Natural killer cell (primary cell): ENCODE results near the gene A2M. TPM values are rescaled to one million over a fixed set of nuclear protein-coding genes. Genes with fewer than 3 reads are reported as not detected.
A peak's percentile ranks its signal among the peaks of the same experiment; 100 is the strongest.

Experiments
- ATAC-seq, 3 donors: fragments of 150-1000 bp in 2 of 3; fragments of 200-7000 bp in 1 of 3; cut with Tn5 transposase; 1 replicate in 1 of 3; 2 replicates in 2 of 3; pipeline ENCODE4 v1.10.0; 2021; ENCODE audit warnings: mild to moderate bottlenecking in 2 of 3, moderate library complexity in 2 of 3
- DNase-seq, 2 donors: peaks; one replicate each; pipeline versions ENCODE4 v3.0.0 to v3.0.0-alpha.2; 2013 to 2021; ENCODE audit warnings: mixed read lengths in 1 of 2
- H3K27ac ChIP-seq: one replicate; pipeline ENCODE4 v1.5.1; 2013; ENCODE audit warnings: mild to moderate bottlenecking, low read length
- H3K27me3 ChIP-seq: one replicate; pipeline ENCODE4 v1.6.1; 2013; ENCODE audit warnings: low read length; ENCODE audit not compliant: control insufficient read depth, insufficient read depth
- H3K36me3 ChIP-seq: one replicate; pipeline ENCODE4 v1.6.1; 2013; ENCODE audit warnings: low read length; ENCODE audit not compliant: control insufficient read depth, insufficient read depth
- H3K4me1 ChIP-seq: one replicate; pipeline ENCODE4 v1.6.1; 2013; ENCODE audit warnings: low read length; ENCODE audit not compliant: control insufficient read depth, insufficient read depth
- H3K4me3 ChIP-seq: one replicate; pipeline ENCODE4 v1.5.1; 2013; ENCODE audit warnings: low read length
- H3K9me3 ChIP-seq: one replicate; pipeline ENCODE4 v1.6.1; 2013; ENCODE audit warnings: low read length; ENCODE audit not compliant: control insufficient read depth, insufficient read depth
- H3K27ac Mint-ChIP-seq, 2 donors: one replicate each; pipeline ENCODE4 v1.8.0; 2022; ENCODE audit warnings: mild to moderate bottlenecking in 2 of 2, mixed read lengths in 2 of 2, moderate library complexity in 1 of 2
- H3K27me3 Mint-ChIP-seq, 2 donors: one replicate each; pipeline ENCODE4 v1.8.0; 2022; ENCODE audit warnings: low read depth in 2 of 2, mixed read lengths in 2 of 2
- H3K36me3 Mint-ChIP-seq: one replicate; pipeline ENCODE4 v1.8.0; 2022; ENCODE audit warnings: mixed read lengths
- H3K4me1 Mint-ChIP-seq, 2 donors: one replicate each; pipeline ENCODE4 v1.8.0; 2022; ENCODE audit warnings: mixed read lengths in 2 of 2
- H3K4me3 Mint-ChIP-seq: one replicate; pipeline ENCODE4 v1.8.0; 2022; ENCODE audit warnings: mild to moderate bottlenecking, moderate library complexity, mixed read lengths
- H3K9me3 Mint-ChIP-seq, 2 donors: one replicate each; pipeline ENCODE4 v1.8.0; 2022; ENCODE audit warnings: mixed read lengths in 2 of 2
- CTCF ChIP-seq: fragments of 200-600 bp; IDR thresholded peaks from one replicate; pipeline ENCODE4 v1.8.0; 2022; ENCODE audit warnings: antibody characterized with exemption
- WGBS: methylation state at CpG from one replicate; pipeline ENCODE4 v1.1.7; 2013; ENCODE audit warnings: missing lambda C conversion rate; ENCODE audit not compliant: insufficient coverage; 5-methylcytosine and 5-hydroxymethylcytosine counted together
- intact Hi-C: fragments of 100-400 bp; cut with micrococcal nuclease; formaldehyde crosslinking; loops from one replicate; pipeline ENCODE4 v1.14.2; 2022
- total RNA-seq, 4 donors: library from RNA; stranded (reverse); fragments of 120-200 nt in 1 of 4; gene quantifications; one replicate each; pipeline versions ENCODE4 v1.2.3 to v1.2.4, GENCODE V29; 2013 to 2022

Gene A2M
- total RNA-seq, 3 donors from 2014 or later (not counting 1 experiment from before 2014, with no cell fraction given), result 0.08 TPM; not detected in 2

GRCh38 chr12:9068600-9068999, 47.1 kb downstream of the A2M start:
- peaks cover 0 to 2% of the 10 kb centered on the region in 2 donors for H3K27me3 Mint-ChIP-seq
- Histone ChIP-seq H3K4me3 (no peak overlapping the region), H3K27me3 (no peaks in the 10 kb centered on the region), H3K36me3 (peaks cover 21% of the 10 kb centered on the region), H3K4me1 (peaks cover 6% of the 10 kb centered on the region), H3K9me3 (no peaks in the 10 kb centered on the region), H3K27ac (no peak overlapping the region)
- no peak for DNase-seq
- no peaks in the 10 kb centered on the region for H3K36me3 Mint-ChIP-seq
- H3K27ac Mint-ChIP-seq, result peak overlapping the region in 1 of 2 donors; percentile 44
- 82% methylated on average over 4 of the region's 4 CpGs for WGBS
- ATAC-seq, result no peak
- peaks cover 6 to 10% of the 10 kb centered on the region in 2 donors for H3K4me1 Mint-ChIP-seq
- TF ChIP-seq CTCF, result no peak
- no peak overlapping the region for H3K4me3 Mint-ChIP-seq
- intact Hi-C loops, result no loop called here
- H3K9me3 Mint-ChIP-seq, result no peaks in the 10 kb centered on the region

- Histone ChIP-seq H3K27me3 (no peaks in the 10 kb centered on the region), H3K27ac (no peak overlapping the region), H3K4me1 (peaks cover 6% of the 10 kb centered on the region), H3K9me3 (no peaks in the 10 kb centered on the region), H3K36me3 (peaks cover 21% of the 10 kb centered on the region), H3K4me3 (no peak overlapping the region)
- no peaks in the 10 kb centered on the region for H3K9me3 Mint-ChIP-seq
- intact Hi-C loops, result no loop called here
- no peaks in the 10 kb centered on the region for H3K36me3 Mint-ChIP-seq
- peaks cover 0 to 2% of the 10 kb centered on the region in 2 donors for H3K27me3 Mint-ChIP-seq
- H3K4me3 Mint-ChIP-seq, result no peak overlapping the region
- WGBS, result 82% methylated on average over 1 of the region's 1 CpG
- ATAC-seq (no peak), DNase-seq (no peak)
- peaks cover 7 to 11% of the 10 kb centered on the region in 2 donors for H3K4me1 Mint-ChIP-seq
- H3K27ac Mint-ChIP-seq, result peak overlapping the region in 1 of 2 donors; percentile 44
- TF ChIP-seq CTCF, result no peak
Observed at GRCh38 chr12:9068086-9068485, 47.6 kb downstream of the A2M start.

GRCh38 chr12:9066755-9067423, 48.8 kb downstream of the A2M start:
- Histone ChIP-seq H3K4me3 (no peak overlapping the region), H3K27me3 (no peaks in the 10 kb centered on the region), H3K27ac (no peak overlapping the region), H3K36me3 (peaks cover 16% of the 10 kb centered on the region), H3K4me1 (peaks cover 6% of the 10 kb centered on the region), H3K9me3 (no peaks in the 10 kb centered on the region)
- Mint-ChIP-seq H3K27ac (peak overlapping the region in 1 of 2 donors; percentile 23), H3K27me3 (no peaks in the 10 kb centered on the region), H3K4me3 (peak overlapping the region; percentile 56), H3K36me3 (no peaks in the 10 kb centered on the region), H3K9me3 (no peaks in the 10 kb centered on the region), H3K4me1 (peaks cover 7 to 11% of the 10 kb centered on the region in 2 donors)
- no peak for TF ChIP-seq CTCF
- 87% methylated on average over 2 of the region's 3 CpGs for WGBS
- intact Hi-C loops, result no loop called here
- DNase-seq (no peak), ATAC-seq (no peak)

GRCh38 chr12:9066183-9066623, 49.5 kb downstream of the A2M start:
- peak overlapping the region in 1 of 2 donors; percentile 23 for H3K27ac Mint-ChIP-seq
- 99% methylated on average over 9 of the region's 9 CpGs for WGBS

More at GRCh38 chr12:9066183-9066623, 49.5 kb downstream of the A2M start:
- no peaks in the 10 kb centered on the region for H3K27me3 ChIP-seq
- no peaks in the 10 kb centered on the region for H3K36me3 Mint-ChIP-seq
- no peak for DNase-seq
- no peak for TF ChIP-seq CTCF
- peaks cover 7 to 11% of the 10 kb centered on the region in 2 donors for H3K4me1 Mint-ChIP-seq
- H3K4me1 ChIP-seq, result peaks cover 6% of the 10 kb centered on the region
- no peaks in the 10 kb centered on the region for H3K9me3 ChIP-seq
- no peak overlapping the region for H3K27ac ChIP-seq
- H3K36me3 ChIP-seq, result peaks cover 16% of the 10 kb centered on the region
- H3K9me3 Mint-ChIP-seq, result no peaks in the 10 kb centered on the region
- no peak for ATAC-seq
- no peaks in the 10 kb centered on the region for H3K27me3 Mint-ChIP-seq
- H3K4me3 Mint-ChIP-seq, result peak overlapping the region; percentile 62
- no peak overlapping the region for H3K4me3 ChIP-seq
- intact Hi-C loops, result no loop called here
